DND-41 (cell line): ENCODE measurements around the gene TRIM10.

Experiments used
- CTCF ChIP-seq: IDR thresholded peaks from 2 replicates; pipeline ENCODE4 v1.5.1; 2012; ENCODE audit warnings: borderline replicate concordance, low read length, moderate library complexity, mild to moderate bottlenecking; ENCODE audit not compliant: poor library complexity, severe bottlenecking; ENCODE audit errors: extremely low read depth
- EZH2 ChIP-seq: IDR thresholded peaks from 3 replicates; pipeline ENCODE4 v1.6.1; 2012; ENCODE audit warnings: borderline replicate concordance, low read depth, mild to moderate bottlenecking, moderate library complexity, low read length, inconsistent platforms; ENCODE audit not compliant: severe bottlenecking

- TF ChIP-seq CTCF: peak; percentile 99
- TF ChIP-seq EZH2: no peak
Measured at GRCh38 chr6:30130887-30131862, 29.8 kb downstream of the TRIM10 start.
